WTC11 (cell line): Measurements from ENCODE around the gene TPGS2. TPM values are rescaled to one million over a fixed set of nuclear protein-coding genes. Genes with fewer than 3 reads are reported as not detected.

ENCODE experiments used
- ATAC-seq: fragments of 200-7000 bp; cut with Tn5 transposase; 2 replicates; pipeline ENCODE4 v1.10.0; 2021; ENCODE audit warnings: mild to moderate bottlenecking, moderate library complexity
- CTCF ChIA-PET: fragments of 300-600 bp; sonication (Branson Sonifier 250); formaldehyde crosslinking; loops from one replicate; lab custom pipeline; 2021; ENCODE audit warnings: antibody characterized with exemption; lab: Charles Lee
- POLR2A ChIA-PET: fragments of 350-600 bp; sonication (Branson Sonifier 250); formaldehyde crosslinking; loops from one replicate; lab custom pipeline; 2021; ENCODE audit warnings: antibody characterized with exemption; lab: Charles Lee
- DNase-seq: peaks from one replicate; pipeline ENCODE4 v3.0.0; 2021; ENCODE audit warnings: low spot score
- H3K27ac Mint-ChIP-seq: 2 replicates; pipeline ENCODE4 v1.8.0; 2021; ENCODE audit warnings: mixed read lengths
- H3K27me3 Mint-ChIP-seq: 2 replicates; pipeline ENCODE4 v1.8.0; 2021; ENCODE audit warnings: low read depth, mild to moderate bottlenecking, moderate library complexity, mixed read lengths
- H3K36me3 Mint-ChIP-seq: 2 replicates; pipeline ENCODE4 v1.8.0; 2021; ENCODE audit warnings: mixed read lengths
- H3K4me1 Mint-ChIP-seq: 2 replicates; pipeline ENCODE4 v1.8.0; 2022; ENCODE audit warnings: mixed read lengths
- H3K4me3 Mint-ChIP-seq: 2 replicates; pipeline ENCODE4 v1.8.0; 2021; ENCODE audit warnings: mild to moderate bottlenecking, moderate library complexity, mixed read lengths
- H3K9me3 Mint-ChIP-seq: 2 replicates; pipeline ENCODE4 v1.8.0; 2021; ENCODE audit warnings: mixed read lengths
- AFF4 ChIP-seq: sonication (generic); formaldehyde crosslinking; IDR thresholded peaks from 2 replicates; pipeline ENCODE4 v1.8.1; 2023; ENCODE audit warnings: mild to moderate bottlenecking, missing genetic modification reagents, borderline replicate concordance
- CREM ChIP-seq: sonication (generic); formaldehyde crosslinking; IDR thresholded peaks from 2 replicates; pipeline ENCODE4 v1.8.1; 2022; ENCODE audit warnings: mild to moderate bottlenecking, missing genetic modification reagents, moderate library complexity
- CTCF ChIP-seq: fragments of 200-600 bp; IDR thresholded peaks from 2 replicates; pipeline ENCODE4 v1.8.0; 2022; ENCODE audit warnings: antibody characterized with exemption
- EMX1 ChIP-seq: fragments of 250-450 bp; sonication (Bioruptor Pico); IDR thresholded peaks from 2 replicates; pipeline ENCODE4 v1.8.0; 2021; ENCODE audit warnings: mild to moderate bottlenecking
- GRHL2 ChIP-seq: fragments of 250-450 bp; sonication (Bioruptor Pico); IDR thresholded peaks from 2 replicates; pipeline ENCODE4 v1.8.0; 2022; ENCODE audit warnings: mild to moderate bottlenecking, moderate library complexity; ENCODE audit not compliant: insufficient replicate concordance, severe bottlenecking
- JUN ChIP-seq: sonication (generic); formaldehyde crosslinking; IDR thresholded peaks from 2 replicates; pipeline ENCODE4 v1.8.0; 2023; ENCODE audit warnings: mild to moderate bottlenecking, missing genetic modification reagents
- NR2C2 ChIP-seq: sonication (generic); formaldehyde crosslinking; IDR thresholded peaks from 2 replicates; pipeline ENCODE4 v1.8.0; 2022; ENCODE audit warnings: mild to moderate bottlenecking, missing genetic modification reagents
- RELA ChIP-seq: sonication (generic); formaldehyde crosslinking; IDR thresholded peaks from 2 replicates; pipeline ENCODE4 v1.8.1; 2022; ENCODE audit warnings: missing genetic modification reagents, mild to moderate bottlenecking, borderline replicate concordance
- TCF7 ChIP-seq: sonication (generic); formaldehyde crosslinking; IDR thresholded peaks from 2 replicates; pipeline ENCODE4 v1.8.0; 2022; ENCODE audit warnings: mild to moderate bottlenecking, low read depth, missing genetic modification reagents, moderate library complexity
- ZBTB21 ChIP-seq: sonication (generic); formaldehyde crosslinking; IDR thresholded peaks from 2 replicates; pipeline ENCODE4 v1.8.1; 2023; ENCODE audit warnings: mild to moderate bottlenecking, missing genetic modification reagents, borderline replicate concordance
- ZNF138 ChIP-seq: sonication (generic); formaldehyde crosslinking; conservative IDR thresholded peaks from 2 replicates; pipeline ENCODE4 v1.8.1; 2022; ENCODE audit warnings: mild to moderate bottlenecking, moderate library complexity, missing genetic modification reagents
- ZNF219 ChIP-seq: sonication (generic); formaldehyde crosslinking; IDR thresholded peaks from 2 replicates; pipeline ENCODE4 v1.8.0; 2023; ENCODE audit warnings: missing genetic modification reagents, mild to moderate bottlenecking, borderline replicate concordance
- ZNF423 ChIP-seq: fragments of 250-450 bp; sonication (Bioruptor Pico); IDR thresholded peaks from 2 replicates; pipeline ENCODE4 v2.1.2; 2022; ENCODE audit warnings: mild to moderate bottlenecking, moderate library complexity
- ZNF512 ChIP-seq: sonication (generic); formaldehyde crosslinking; IDR thresholded peaks from 2 replicates; pipeline ENCODE4 v1.8.1; 2022; ENCODE audit warnings: missing genetic modification reagents, borderline replicate concordance
- total RNA-seq: library from RNA; stranded (reverse); gene quantifications from 3 replicates; pipeline ENCODE4 v1.2.3, GENCODE V29; 2021

The TPGS2 gene
- total RNA-seq, 1 experiment from 2014 or later, result 96.9 TPM

- no peak for TF ChIP-seq TCF7 (CRISPR knock-in tag)
- TF ChIP-seq ZNF423 (CRISPR knock-in tag), result no peak
- no peak for TF ChIP-seq GRHL2 (CRISPR knock-in tag)
- TF ChIP-seq, all 79 proteins: peak for 0
These were observed 70.8 kb downstream of the TPGS2 start (continued) for GRCh38 chr18:36757991-36758390.

- ATAC-seq (peak; percentile 78), DNase-seq (no peak)
- Mint-ChIP-seq H3K9me3 (peaks cover 4% of the 10 kb centered on the region; the same call in 1 of the 2 replicates), H3K4me3 (no peak overlapping the region), H3K27me3 (no peaks in the 10 kb centered on the region), H3K4me1 (peaks cover 8% of the 10 kb centered on the region), H3K27ac (no peak overlapping the region), H3K36me3 (no peaks in the 10 kb centered on the region)
- ChIA-PET CTCF (interaction anchor here (0.7 to 1.9 kb wide), 3 partner anchors 69 to 199 kb away, joined by 4 to 24 read pairs (median 4); no protein-coding TSS in a partner anchor), POLR2A (no interaction called here)
- TF ChIP-seq CTCF, result peak; percentile 57; the same call in 1 of the 2 replicates
- no peak for TF ChIP-seq AFF4 (CRISPR knock-in tag)
These were observed 71.7 kb downstream of the TPGS2 start for GRCh38 chr18:36757081-36757480.

- TF ChIP-seq ZBTB21 (CRISPR knock-in tag), result no peak
- TF ChIP-seq JUN (CRISPR knock-in tag), result no peak
- TF ChIP-seq EMX1, result no peak
- TF ChIP-seq ZNF512 (CRISPR knock-in tag), result no peak
- TF ChIP-seq CREM (CRISPR knock-in tag), result no peak
- ChIA-PET CTCF (interaction anchor here (1.9 kb wide), 1 partner anchor 68 kb away, joined by 24 read pairs; no protein-coding TSS in a partner anchor), POLR2A (no interaction called here)
- Mint-ChIP-seq H3K4me1 (peaks cover 8% of the 10 kb centered on the region), H3K36me3 (no peaks in the 10 kb centered on the region), H3K27ac (no peak overlapping the region), H3K27me3 (no peaks in the 10 kb centered on the region), H3K4me3 (no peak overlapping the region), H3K9me3 (no peaks in the 10 kb centered on the region)
- ATAC-seq, result no peak
- no peak for DNase-seq
These were observed 72.6 kb downstream of the TPGS2 start for GRCh38 chr18:36756242-36756641.

- H3K4me3 Mint-ChIP-seq, result no peak overlapping the region
- TF ChIP-seq ZNF138 (CRISPR knock-in tag) (no peak), ZNF219 (CRISPR knock-in tag) (no peak), NR2C2 (no peak), RELA (CRISPR knock-in tag) (no peak)
- no peaks in the 10 kb centered on the region for H3K27me3 Mint-ChIP-seq
- no peaks in the 10 kb centered on the region for H3K4me1 Mint-ChIP-seq
- DNase-seq (no peak), ATAC-seq (no peak)
- peaks cover 5% of the 10 kb centered on the region; the same call in 1 of the 2 replicates for H3K9me3 Mint-ChIP-seq
- ChIA-PET POLR2A (interaction anchor here (0.5 kb wide), 1 partner anchor 607 kb away, joined by 3 read pairs; no protein-coding TSS in a partner anchor), CTCF (no interaction called here)
- no peak overlapping the region for H3K27ac Mint-ChIP-seq
- H3K36me3 Mint-ChIP-seq, result no peaks in the 10 kb centered on the region
These were observed 75.6 kb downstream of the TPGS2 start for GRCh38 chr18:36752929-36753865.
